Measurements from ENCODE around the gene SUN1.

DNA sequence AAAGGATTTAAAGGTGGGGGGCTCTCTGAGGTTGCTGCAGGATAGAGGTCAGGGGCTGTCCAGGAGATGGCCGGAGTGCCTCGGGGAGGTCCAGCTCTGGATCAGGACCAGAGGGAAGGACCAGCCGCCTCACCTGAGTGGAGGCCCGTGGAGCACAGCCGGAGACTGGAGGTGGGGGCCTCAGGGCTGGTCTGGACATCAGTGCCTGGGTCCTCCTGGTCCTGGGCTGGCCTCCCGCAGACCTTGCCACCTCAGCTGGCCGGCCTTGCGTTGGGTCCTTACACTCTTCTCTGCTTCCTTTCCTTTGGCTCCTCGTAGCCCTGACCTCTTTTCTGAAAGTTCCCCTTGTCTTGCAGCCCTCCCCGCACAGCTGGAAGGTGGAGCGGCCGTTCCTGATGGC lies 2.0 kb downstream of the SUN1 start:
- TF ChIP-seq, protein P1, sequence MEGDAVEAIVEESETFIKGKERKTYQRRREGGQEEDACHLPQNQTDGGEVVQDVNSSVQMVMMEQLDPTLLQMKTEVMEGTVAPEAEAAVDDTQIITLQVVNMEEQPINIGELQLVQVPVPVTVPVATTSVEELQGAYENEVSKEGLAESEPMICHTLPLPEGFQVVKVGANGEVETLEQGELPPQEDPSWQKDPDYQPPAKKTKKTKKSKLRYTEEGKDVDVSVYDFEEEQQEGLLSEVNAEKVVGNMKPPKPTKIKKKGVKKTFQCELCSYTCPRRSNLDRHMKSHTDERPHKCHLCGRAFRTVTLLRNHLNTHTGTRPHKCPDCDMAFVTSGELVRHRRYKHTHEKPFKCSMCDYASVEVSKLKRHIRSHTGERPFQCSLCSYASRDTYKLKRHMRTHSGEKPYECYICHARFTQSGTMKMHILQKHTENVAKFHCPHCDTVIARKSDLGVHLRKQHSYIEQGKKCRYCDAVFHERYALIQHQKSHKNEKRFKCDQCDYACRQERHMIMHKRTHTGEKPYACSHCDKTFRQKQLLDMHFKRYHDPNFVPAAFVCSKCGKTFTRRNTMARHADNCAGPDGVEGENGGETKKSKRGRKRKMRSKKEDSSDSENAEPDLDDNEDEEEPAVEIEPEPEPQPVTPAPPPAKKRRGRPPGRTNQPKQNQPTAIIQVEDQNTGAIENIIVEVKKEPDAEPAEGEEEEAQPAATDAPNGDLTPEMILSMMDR (IDR thresholded peaks at IDR 0.05), result no peak
- no peak for TF ChIP-seq ZFX (IDR thresholded peaks at IDR 0.05; ENCODE audit: borderline replicate concordance)
